PFSK-1 (cell line): ENCODE measurements around the gene WNK2.

ENCODE experiments used
- POLR2AphosphoS5 ChIP-seq: IDR thresholded peaks from 2 replicates; pipeline ENCODE4 v1.6.1; 2012; ENCODE audit warnings: low read depth, mild to moderate bottlenecking, control low read depth, low read length, moderate library complexity
- TF ChIP-seq, protein P1 (sequence below), 2 experiments: IDR thresholded peaks; 2 replicates each; pipeline versions ENCODE4 v1.6.1 to v1.8.0; 2011 to 2012; ENCODE audit warnings: low read depth in 2 of 2, low read length in 2 of 2, control low read depth in 1 of 2, inconsistent platforms in 1 of 2, mild to moderate bottlenecking in 1 of 2, moderate library complexity in 1 of 2; ENCODE audit not compliant: insufficient read depth in 1 of 2

DNA sequence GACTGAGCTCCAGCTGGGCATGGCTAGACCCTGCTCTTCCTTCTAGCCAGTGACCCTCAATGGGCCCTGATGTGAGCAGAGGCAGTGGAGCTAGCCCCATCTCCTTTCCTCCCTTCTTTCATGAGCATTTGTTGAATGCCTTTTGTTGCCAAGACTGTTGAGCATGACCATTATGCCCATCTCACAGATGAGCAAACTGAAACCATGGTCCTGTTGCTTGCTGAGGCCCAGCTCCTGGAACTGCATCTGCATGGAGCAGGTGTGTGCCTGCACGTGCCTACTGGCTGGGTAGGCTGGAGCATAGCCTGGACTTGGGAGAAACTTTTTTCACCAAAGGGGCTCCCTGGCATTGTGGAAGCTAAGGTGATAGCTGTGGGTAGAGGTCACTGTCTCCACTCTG, 3.0 kb upstream of the WNK2 start:
- no peak for TF ChIP-seq POLR2AphosphoS5
- TF ChIP-seq, protein P1, sequence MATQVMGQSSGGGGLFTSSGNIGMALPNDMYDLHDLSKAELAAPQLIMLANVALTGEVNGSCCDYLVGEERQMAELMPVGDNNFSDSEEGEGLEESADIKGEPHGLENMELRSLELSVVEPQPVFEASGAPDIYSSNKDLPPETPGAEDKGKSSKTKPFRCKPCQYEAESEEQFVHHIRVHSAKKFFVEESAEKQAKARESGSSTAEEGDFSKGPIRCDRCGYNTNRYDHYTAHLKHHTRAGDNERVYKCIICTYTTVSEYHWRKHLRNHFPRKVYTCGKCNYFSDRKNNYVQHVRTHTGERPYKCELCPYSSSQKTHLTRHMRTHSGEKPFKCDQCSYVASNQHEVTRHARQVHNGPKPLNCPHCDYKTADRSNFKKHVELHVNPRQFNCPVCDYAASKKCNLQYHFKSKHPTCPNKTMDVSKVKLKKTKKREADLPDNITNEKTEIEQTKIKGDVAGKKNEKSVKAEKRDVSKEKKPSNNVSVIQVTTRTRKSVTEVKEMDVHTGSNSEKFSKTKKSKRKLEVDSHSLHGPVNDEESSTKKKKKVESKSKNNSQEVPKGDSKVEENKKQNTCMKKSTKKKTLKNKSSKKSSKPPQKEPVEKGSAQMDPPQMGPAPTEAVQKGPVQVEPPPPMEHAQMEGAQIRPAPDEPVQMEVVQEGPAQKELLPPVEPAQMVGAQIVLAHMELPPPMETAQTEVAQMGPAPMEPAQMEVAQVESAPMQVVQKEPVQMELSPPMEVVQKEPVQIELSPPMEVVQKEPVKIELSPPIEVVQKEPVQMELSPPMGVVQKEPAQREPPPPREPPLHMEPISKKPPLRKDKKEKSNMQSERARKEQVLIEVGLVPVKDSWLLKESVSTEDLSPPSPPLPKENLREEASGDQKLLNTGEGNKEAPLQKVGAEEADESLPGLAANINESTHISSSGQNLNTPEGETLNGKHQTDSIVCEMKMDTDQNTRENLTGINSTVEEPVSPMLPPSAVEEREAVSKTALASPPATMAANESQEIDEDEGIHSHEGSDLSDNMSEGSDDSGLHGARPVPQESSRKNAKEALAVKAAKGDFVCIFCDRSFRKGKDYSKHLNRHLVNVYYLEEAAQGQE (IDR thresholded peaks at IDR 0.05; ENCODE audit: insufficient read depth in 1 of 2, low read depth in 2 of 2, low read length in 2 of 2), result no peak
